Raji (cell line): ENCODE data around the gene LRP8.

Experiments used
- POLR2A ChIP-seq: IDR thresholded peaks from 2 replicates; pipeline ENCODE4 v1.6.1; 2011; ENCODE audit warnings: low read depth, low read length, control low read depth; ENCODE audit not compliant: insufficient read depth

LRP8 gene

GRCh38 chr1:53366901-53367502 lies 39.1 kb upstream of the LRP8 start:
- no peak for TF ChIP-seq POLR2A

GRCh38 chr1:53365437-53366063 lies 37.7 kb upstream of the LRP8 start:
- TF ChIP-seq POLR2A: no peak

GRCh38 chr1:53362851-53363642 lies 35.2 kb upstream of the LRP8 start:
- TF ChIP-seq POLR2A: no peak

GRCh38 chr1:53362270-53362669 lies 34.4 kb upstream of the LRP8 start:
- TF ChIP-seq POLR2A: no peak

- no peak for TF ChIP-seq POLR2A
Observed at GRCh38 chr1:53361541-53361961, 33.7 kb upstream of the LRP8 start.

- no peak for TF ChIP-seq POLR2A
Observed at GRCh38 chr1:53359934-53360276, 32.0 kb upstream of the LRP8 start.

GRCh38 chr1:53359225-53359933 lies 31.5 kb upstream of the LRP8 start:
- no peak for TF ChIP-seq POLR2A

- no peak for TF ChIP-seq POLR2A
Observed at GRCh38 chr1:53356637-53357036, 28.8 kb upstream of the LRP8 start.

- no peak for TF ChIP-seq POLR2A
Observed at GRCh38 chr1:53354119-53354518, 26.2 kb upstream of the LRP8 start.

GRCh38 chr1:53352561-53352960 lies 24.7 kb upstream of the LRP8 start:
- no peak for TF ChIP-seq POLR2A

- no peak for TF ChIP-seq POLR2A
Observed at GRCh38 chr1:53350853-53351767, 23.2 kb upstream of the LRP8 start.

- no peak for TF ChIP-seq POLR2A
Observed at GRCh38 chr1:53349968-53350852, 22.3 kb upstream of the LRP8 start.

GRCh38 chr1:53349369-53349835 lies 21.5 kb upstream of the LRP8 start:
- no peak for TF ChIP-seq POLR2A

GRCh38 chr1:53348486-53349368 lies 20.9 kb upstream of the LRP8 start:
- TF ChIP-seq POLR2A: no peak
